Measurements from ENCODE around the gene CETN2.
"Not testable (repeated sequence)": the region's sequence is repeated elsewhere in the genome, so short reads cannot be mapped to it uniquely, and the experiment has no call there.

The CETN2 gene

GRCh38 chrX:152830312-152831305 is at the start of gene CETN2, which contains the start of gene NSDHL:
TSS of gene CETN2 (minus strand) at chrX:152830757. CDS start at chrX:152830710, 47 bp downstream.
TSS of gene NSDHL (plus strand) at chrX:152831063. CDS start at chrX:152846325, 15,262 bp downstream.
- DNase-seq = peak; percentile 69 to 83

DNA sequence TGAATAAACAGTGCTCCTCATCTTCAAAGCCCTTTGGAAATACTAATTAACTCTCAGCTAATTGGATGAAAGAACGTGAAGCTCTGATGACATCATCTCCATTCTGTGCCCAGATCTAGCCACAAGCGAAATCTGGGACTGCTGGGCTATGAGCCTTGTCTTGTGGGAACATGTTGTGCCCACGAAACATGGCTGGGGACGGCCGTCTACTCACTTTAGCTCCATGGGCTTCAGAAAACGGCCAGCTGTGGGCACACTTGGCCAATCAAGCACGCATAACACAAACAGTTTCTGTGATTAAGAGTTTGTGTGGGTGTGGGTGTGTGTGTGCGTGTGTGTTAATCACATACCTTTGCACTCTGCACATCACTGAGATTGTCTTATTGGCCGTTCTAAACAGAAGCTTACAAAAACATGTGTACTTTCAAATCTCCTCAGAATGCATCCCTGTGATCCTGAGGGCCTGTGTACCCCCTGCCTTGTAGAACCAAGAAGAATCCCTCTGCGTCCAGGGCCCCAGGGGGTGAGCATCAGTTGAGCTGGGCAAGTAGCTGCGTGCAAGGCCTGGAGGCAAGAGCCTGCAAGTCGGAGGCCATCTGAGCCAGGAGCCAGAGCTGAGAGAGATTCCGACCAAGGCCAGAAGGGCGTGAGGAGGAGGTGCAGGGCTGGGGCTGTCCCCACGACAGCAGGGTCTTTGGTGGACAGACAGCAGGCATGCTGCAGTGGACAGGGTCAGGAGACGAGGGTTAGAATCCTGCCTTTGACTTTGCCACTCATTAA is 48.6 kb upstream of the CETN2 start:
- no peak for DNase-seq

DNA sequence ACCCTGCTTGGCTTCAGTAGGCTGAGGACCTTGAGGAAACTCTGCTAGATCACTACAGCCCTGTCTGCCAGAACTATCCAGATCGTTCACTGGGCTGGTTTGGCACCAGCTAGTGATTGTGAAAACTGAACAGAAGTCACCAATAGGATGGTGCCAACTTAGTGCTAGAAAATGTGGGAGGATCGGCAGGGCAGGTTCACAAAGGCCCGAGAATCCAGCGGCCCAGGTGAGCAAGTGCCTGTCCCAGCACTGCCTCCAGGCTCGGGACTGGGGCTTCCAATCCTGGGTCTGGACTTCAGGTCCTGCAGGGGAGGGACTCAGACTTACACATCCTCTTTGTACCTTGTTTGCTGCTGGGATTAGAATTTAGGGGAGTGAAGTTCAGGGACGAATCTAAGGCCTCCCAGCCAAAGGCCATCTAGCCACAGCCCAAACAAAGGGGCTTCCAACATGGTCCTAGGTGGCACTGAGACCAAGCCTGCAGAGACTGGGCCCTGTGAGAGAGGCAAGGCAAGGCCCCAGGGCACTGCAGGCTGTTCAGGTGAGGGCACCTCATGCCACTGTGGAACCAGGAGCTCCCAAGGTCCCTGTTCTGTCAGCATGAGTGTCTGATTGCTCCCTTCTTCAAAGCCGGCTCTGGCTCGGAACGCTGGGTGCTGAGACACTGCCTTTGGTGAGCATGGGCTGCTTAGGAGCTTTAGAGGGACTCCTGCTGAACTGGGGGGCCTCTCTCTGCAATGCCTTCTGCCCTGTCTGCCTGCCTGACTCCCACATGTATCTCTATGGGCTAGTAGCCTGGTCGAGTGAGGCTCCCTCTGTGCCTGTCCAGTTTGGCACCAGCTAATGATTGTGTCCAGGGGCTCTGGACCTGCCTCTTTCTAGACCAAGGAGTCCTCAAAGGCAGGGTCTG is 46.6 kb upstream of the CETN2 start:
- no peak for DNase-seq

GRCh38 chrX:152873361-152873760 is 42.8 kb upstream of the CETN2 start:
- DNase-seq = no peak

- no peak for DNase-seq
Measured at GRCh38 chrX:152872522-152872921, 42.0 kb upstream of the CETN2 start.

DNA sequence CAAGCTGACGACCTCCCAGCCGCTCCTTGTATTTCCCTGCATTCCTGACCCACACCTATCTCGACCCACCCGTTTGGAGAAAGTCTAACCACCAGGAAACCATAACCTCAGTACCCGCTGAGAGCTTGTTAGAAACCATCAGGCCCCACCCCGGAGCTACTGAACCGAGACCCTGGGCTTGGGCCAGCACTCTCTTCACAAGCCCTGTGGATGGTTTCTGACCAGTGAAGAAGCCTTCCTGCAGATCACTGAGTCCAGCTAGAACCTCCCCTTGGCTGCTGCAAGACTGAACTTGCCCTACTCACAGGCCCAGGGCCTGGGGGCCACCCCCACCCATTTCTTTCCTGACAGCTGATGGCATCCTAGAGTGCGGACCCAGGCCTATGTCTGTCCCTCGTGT is 40.7 kb upstream of the CETN2 start:
- DNase-seq = no peak

- DNase-seq = no peak
Measured at GRCh38 chrX:152869972-152870371, 39.4 kb upstream of the CETN2 start.

DNA sequence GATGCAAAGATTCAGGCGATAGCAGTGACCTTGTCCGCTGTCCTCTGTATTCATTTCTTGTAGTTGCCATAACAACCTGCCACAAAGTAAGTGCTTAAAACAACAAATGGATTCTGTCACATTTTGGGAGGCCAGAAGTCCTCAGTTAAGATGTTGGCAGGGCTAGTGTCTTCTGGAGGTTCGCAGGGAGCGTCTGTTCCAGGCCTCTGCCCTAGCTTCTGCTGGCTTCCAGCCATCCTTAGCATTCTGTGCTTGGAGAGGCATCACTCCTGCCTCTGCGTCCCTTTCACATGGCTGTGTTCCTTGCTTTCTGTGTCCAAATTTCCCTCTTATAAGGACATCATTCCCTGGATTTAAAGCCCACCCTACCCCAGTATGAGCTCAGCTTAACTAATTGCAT is 35.8 kb upstream of the CETN2 start:
- DNase-seq = no peak

GRCh38 chrX:152865232-152865920 is 34.8 kb upstream of the CETN2 start:
- DNase-seq = no peak

GRCh38 chrX:152861826-152862225 is 31.3 kb upstream of the CETN2 start:
- no peak for DNase-seq

- DNase-seq = no peak
Measured at GRCh38 chrX:152861116-152861515, 30.6 kb upstream of the CETN2 start.

DNA sequence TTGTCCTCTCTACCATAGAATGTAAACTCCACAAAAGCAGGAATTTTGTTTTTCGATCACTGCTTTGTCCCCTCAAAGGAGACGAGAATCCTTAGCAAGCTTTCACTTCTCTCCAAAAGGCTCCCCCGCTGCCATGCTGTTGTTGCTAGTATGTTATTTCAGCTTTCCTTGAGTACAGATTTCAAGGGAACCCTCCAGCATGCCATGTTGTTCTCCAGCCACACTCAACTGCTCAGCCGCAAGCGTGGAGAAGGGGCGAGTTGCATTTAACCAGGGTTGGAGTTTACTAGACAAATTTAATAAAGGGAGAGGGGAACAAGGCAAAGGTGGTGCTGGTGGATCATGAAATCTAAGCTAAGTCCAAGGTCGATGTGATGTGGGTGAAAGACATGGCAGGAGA is 23.4 kb upstream of the CETN2 start:
- DNase-seq = no peak

- DNase-seq = no peak
Measured at GRCh38 chrX:152850465-152850864, 19.9 kb upstream of the CETN2 start.

DNA sequence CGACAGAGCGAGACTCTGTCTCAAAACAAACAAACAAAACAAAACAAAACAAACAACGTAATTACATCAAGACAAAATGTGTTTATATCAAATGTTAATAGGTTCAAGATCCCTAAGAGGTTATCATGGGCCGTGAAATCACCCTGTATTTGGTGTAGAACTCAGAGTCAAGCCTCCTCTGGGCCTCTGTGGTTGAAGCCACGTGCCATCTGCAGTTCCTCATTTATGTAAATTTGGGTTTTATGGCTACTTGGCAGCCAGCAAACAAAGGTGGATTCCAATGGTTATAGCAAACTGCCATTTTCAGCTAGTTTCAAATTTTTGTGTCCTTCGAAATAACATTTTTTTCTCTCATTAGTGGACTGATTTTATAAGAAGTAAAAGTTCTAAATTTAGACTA is 16.7 kb upstream of the CETN2 start:
- DNase-seq = no peak

DNA sequence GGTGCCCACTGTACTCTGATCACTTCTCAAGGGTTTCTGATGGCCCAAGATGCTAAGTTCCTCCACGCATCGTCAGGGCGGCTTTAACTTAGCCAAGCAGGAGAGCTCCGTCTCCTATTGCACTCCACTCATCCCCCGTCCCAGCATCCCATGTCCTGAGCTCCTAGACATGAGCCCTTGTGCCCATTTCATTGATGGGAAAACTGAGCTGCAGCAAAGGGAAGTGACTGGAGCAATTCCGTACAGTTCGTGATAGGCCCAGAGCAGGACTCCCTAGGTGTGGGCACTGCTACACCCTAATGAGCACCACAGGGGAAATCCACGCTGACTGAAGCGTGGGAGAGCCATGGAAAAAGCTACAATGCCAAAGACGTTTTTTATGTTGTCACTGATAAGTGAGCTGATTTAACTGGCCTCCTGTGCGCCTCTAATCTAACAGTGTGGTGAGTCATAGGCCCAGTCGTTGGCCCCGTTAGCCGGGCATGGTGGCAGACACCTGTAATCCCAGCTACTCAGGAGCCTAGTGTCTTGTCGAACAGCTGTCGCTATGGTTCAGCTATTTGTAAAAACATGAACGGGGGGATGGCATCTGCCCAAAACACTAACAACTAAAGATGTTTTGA is 15.2 kb upstream of the CETN2 start:
- DNase-seq = no peak

DNA sequence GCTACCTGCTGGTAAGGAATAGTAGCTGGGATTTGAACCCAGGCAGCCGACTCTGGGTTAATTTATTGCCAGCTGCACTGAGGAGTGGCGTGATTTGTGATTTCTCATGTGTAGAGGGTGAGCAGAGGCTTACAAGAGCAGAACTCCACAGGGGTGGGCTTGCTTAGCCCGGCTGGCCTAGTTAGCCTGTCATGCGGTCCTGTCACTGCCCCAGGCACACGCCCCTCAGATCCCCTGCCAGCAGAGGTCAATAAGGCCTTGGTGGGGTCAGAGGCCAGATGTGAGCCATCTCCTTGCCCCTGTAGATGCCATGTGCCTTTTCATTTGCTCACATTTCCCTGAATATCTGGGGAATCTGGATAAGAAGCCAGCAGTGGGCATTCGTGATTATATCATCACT is 13.7 kb upstream of the CETN2 start:
- DNase-seq = no peak

GRCh38 chrX:152843852-152844251 is 13.3 kb upstream of the CETN2 start:
- DNase-seq = no peak

DNA sequence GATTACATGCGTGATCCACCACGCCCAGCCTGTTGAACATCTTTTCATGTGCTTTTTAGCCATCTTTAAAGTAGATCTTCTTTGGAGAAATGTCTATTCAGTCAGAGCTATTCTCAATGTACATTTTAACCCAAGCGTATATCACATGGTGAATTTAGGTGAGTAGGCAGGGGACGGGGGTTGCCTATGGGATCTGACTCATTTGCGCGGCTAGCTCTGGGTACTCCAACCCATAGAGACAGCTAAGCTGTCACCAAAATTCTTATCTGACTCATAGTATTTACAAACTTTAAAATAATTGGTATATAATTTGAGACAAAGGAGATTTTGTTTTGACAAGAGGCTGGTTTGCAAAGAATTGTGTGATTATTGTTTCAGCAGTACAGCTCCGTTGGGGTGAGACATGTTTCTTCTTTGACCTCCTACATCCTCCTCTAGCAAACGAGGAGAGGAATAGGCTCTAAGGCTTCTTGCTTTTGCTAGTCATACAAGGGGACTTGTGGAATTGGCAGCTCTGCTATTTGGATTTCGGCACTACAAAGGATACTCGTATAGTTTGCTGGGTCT is 12.3 kb upstream of the CETN2 start:
- DNase-seq = no peak

DNA sequence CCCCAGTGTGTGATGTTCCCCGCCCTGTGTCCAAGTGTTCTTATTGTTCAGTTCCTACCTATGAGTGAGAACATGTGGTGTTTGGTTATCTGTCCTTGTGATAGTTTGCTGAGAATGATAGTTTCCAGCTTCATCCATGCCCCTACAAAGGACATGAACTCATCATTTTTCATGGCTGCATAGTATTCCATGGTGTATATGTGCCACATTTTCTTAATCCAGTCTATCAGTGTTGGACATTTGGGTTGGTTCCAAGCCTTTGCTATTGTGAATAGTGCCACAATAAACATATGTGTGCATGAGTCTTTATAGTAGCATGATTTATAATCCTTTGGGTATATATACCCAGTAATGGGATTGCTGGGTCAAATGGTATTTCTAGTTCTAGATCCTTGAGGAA is 4.9 kb upstream of the CETN2 start:
- DNase-seq = not testable (repeated sequence)

- no peak for DNase-seq
Measured at GRCh38 chrX:152833378-152833777, 2.8 kb upstream of the CETN2 start.

- no peak for DNase-seq
Measured at GRCh38 chrX:152832520-152832919, 2.0 kb upstream of the CETN2 start.

All from cerebellar nuclear complex (tissue), 1 donor.